Glutamatergic neuron (in vitro differentiated cells): ENCODE measurements around the gene ACACB. TPM values are rescaled to one million over a fixed set of nuclear protein-coding genes. Genes with fewer than 3 reads are reported as not detected.

ENCODE experiments used
- DNase-seq: peaks from one replicate; pipeline ENCODE4 v3.0.0; 2022
- H3K27ac Mint-ChIP-seq: one replicate; pipeline ENCODE4 v1.8.0; 2020; ENCODE audit warnings: mild to moderate bottlenecking, mixed read lengths, inconsistent platforms; ENCODE audit not compliant: unreplicated experiment
- H3K27me3 Mint-ChIP-seq: one replicate; pipeline ENCODE4 v1.8.0; 2020; ENCODE audit warnings: mild to moderate bottlenecking, moderate library complexity, mixed read lengths, inconsistent platforms; ENCODE audit not compliant: unreplicated experiment
- H3K36me3 Mint-ChIP-seq: one replicate; pipeline ENCODE4 v1.8.0; 2020; ENCODE audit warnings: mild to moderate bottlenecking, mixed read lengths, inconsistent platforms; ENCODE audit not compliant: unreplicated experiment
- H3K4me1 Mint-ChIP-seq: one replicate; pipeline ENCODE4 v1.8.0; 2020; ENCODE audit warnings: mild to moderate bottlenecking, low read depth, mixed read lengths, inconsistent platforms; ENCODE audit not compliant: unreplicated experiment
- H3K4me3 Mint-ChIP-seq: one replicate; pipeline ENCODE4 v1.8.0; 2020; ENCODE audit warnings: mild to moderate bottlenecking, mixed read lengths, inconsistent platforms; ENCODE audit not compliant: unreplicated experiment
- H3K9me3 Mint-ChIP-seq: one replicate; pipeline ENCODE4 v1.8.0; 2020; ENCODE audit warnings: mild to moderate bottlenecking, moderate library complexity, mixed read lengths, inconsistent platforms; ENCODE audit not compliant: unreplicated experiment
- total RNA-seq: library from RNA; stranded (reverse); fragmentation: NEBNext Ultra II Directional; extraction: Animal tissue kit (Norgen Biotek cat#: 25700); gene quantifications from one replicate; pipeline ENCODE4 v1.2.1, GENCODE V29; 2021; ENCODE audit not compliant: unreplicated experiment
- TF ChIP-seq, protein P1 (sequence below): fragments of 200-600 bp; sonication (generic); IDR thresholded peaks from one replicate; pipeline ENCODE4 v1.5.0; 2021; ENCODE audit not compliant: partially characterized antibody, unreplicated experiment

Gene ACACB
- total RNA-seq, 1 donor from 2014 or later = 3.8 TPM

DNA sequence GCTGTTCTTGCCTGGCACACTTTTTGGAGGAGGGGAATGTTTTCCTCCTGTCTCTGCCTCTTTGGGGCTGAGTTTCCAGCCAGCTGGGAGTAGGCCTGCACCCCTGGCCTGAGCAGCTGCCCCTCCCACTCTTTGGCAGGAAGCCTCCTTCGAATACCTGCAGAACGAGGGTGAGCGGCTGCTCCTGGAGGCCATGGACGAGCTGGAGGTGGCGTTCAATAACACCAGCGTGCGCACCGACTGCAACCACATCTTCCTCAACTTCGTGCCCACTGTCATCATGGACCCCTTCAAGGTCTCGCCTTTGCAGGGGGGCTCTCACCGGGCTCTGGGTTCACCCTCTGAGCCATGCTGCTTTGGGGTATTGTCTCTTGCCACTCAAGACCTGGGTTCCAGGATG is 123.3 kb downstream of the ACACB start:
- no peak overlapping the region for H3K27ac Mint-ChIP-seq
- H3K27me3 Mint-ChIP-seq = peaks cover 1% of the 10 kb centered on the region
- no peak overlapping the region for H3K4me3 Mint-ChIP-seq
- DNase-seq = no peak
- TF ChIP-seq, protein P1, sequence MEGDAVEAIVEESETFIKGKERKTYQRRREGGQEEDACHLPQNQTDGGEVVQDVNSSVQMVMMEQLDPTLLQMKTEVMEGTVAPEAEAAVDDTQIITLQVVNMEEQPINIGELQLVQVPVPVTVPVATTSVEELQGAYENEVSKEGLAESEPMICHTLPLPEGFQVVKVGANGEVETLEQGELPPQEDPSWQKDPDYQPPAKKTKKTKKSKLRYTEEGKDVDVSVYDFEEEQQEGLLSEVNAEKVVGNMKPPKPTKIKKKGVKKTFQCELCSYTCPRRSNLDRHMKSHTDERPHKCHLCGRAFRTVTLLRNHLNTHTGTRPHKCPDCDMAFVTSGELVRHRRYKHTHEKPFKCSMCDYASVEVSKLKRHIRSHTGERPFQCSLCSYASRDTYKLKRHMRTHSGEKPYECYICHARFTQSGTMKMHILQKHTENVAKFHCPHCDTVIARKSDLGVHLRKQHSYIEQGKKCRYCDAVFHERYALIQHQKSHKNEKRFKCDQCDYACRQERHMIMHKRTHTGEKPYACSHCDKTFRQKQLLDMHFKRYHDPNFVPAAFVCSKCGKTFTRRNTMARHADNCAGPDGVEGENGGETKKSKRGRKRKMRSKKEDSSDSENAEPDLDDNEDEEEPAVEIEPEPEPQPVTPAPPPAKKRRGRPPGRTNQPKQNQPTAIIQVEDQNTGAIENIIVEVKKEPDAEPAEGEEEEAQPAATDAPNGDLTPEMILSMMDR = no peak
- no peaks in the 10 kb centered on the region for H3K36me3 Mint-ChIP-seq
- H3K4me1 Mint-ChIP-seq = peaks cover 15% of the 10 kb centered on the region
- no peaks in the 10 kb centered on the region for H3K9me3 Mint-ChIP-seq

DNA sequence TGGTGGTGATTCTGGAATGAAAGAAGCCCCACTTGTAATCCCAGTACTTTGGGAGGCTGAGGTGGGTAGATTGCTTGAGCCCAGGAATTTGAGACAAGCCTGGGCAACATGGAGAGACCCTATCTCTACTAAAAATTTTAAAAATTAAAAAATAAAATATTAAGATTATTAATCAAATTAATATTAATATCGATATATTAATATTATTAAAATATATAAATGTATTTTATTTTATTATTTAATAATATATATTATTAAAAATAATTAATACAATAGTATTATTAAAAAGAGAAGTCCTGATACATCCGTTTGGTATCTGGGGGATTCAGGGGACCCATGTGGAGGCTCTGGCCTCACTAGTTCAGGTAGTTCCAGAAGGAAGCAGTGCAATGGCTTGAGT is 124.0 kb downstream of the ACACB start:
- no peak for DNase-seq
- H3K4me1 Mint-ChIP-seq = peaks cover 15% of the 10 kb centered on the region
- peaks cover 1% of the 10 kb centered on the region for H3K27me3 Mint-ChIP-seq
- no peak overlapping the region for H3K27ac Mint-ChIP-seq
- H3K36me3 Mint-ChIP-seq = no peaks in the 10 kb centered on the region
- no peaks in the 10 kb centered on the region for H3K9me3 Mint-ChIP-seq
- no peak overlapping the region for H3K4me3 Mint-ChIP-seq
- TF ChIP-seq, protein P1 = no peak

DNA sequence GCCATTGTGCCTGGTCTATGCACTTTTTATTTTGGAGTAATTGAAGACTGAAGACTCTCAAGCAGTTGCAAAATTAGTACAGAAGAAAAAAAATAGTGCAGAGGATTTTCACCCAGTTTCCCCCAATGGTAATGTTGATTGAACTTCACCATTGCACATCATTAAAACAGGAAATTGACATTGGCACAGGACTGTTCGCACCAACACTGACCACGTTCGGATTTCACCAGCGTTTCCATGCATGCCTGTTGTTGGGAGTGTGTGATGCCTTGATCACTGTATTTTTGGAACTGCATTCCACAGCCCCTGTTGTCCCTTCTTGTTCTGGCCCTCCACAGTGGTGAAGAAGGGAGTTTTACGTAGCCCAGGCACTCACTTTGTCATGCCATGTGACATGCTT is 125.5 kb downstream of the ACACB start:
- peaks cover 1% of the 10 kb centered on the region for H3K27me3 Mint-ChIP-seq
- no peak overlapping the region for H3K27ac Mint-ChIP-seq

DNA sequence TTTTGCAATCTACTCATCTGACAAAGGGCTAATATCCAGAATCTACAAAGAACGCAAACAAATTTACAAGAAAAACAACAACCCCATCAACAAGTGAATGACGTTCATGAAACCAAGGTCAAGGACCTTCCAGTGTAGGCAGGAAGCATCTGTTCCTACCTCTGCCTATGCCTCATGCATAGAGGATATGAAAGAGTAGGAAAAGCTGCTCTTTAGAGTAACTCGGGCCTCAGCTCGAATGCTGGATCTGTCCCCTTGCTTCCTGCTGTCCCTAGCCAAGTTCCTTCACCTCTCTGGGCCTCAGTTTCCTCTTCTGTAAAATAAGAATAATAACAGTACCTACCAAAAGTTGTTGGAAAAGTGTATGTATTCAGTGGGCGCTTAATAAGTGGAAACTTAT is 127.7 kb downstream of the ACACB start:
- no peaks in the 10 kb centered on the region for H3K36me3 Mint-ChIP-seq
- H3K27me3 Mint-ChIP-seq = peaks cover 1% of the 10 kb centered on the region
- no peak overlapping the region for H3K4me3 Mint-ChIP-seq
- H3K27ac Mint-ChIP-seq = no peak overlapping the region
- peaks cover 2% of the 10 kb centered on the region for H3K4me1 Mint-ChIP-seq
- no peaks in the 10 kb centered on the region for H3K9me3 Mint-ChIP-seq
- no peak for DNase-seq
- TF ChIP-seq, protein P1 = no peak

More for the DNA sequence above, 125.5 kb downstream of the ACACB start:
- DNase-seq = no peak
- Mint-ChIP-seq H3K4me1 (peaks cover 6% of the 10 kb centered on the region), H3K4me3 (no peak overlapping the region), H3K9me3 (no peaks in the 10 kb centered on the region), H3K36me3 (no peaks in the 10 kb centered on the region)
- TF ChIP-seq, protein P1 = no peak

DNA sequence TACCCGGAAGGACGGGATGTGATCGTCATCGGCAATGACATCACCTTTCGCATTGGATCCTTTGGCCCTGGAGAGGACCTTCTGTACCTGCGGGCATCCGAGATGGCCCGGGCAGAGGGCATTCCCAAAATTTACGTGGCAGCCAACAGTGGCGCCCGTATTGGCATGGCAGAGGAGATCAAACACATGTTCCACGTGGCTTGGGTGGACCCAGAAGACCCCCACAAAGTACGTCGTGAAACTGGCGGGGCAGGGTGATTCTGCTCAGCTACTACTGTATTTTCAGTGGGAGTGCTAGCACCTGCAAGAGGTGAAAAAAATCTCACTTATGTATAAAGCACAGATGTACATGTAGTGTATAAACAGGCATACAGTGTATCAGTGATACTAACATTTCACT is 129.8 kb downstream of the ACACB start:
- Mint-ChIP-seq H3K9me3 (no peaks in the 10 kb centered on the region), H3K4me3 (no peak overlapping the region), H3K27me3 (peaks cover 1% of the 10 kb centered on the region), H3K4me1 (peaks cover 2% of the 10 kb centered on the region), H3K36me3 (no peaks in the 10 kb centered on the region), H3K27ac (no peak overlapping the region)
- no peak for DNase-seq
- TF ChIP-seq, protein P1 = no peak
